Amygdala (tissue), 56 donors: ENCODE measurements around the gene SERPINA12.
"Not testable (repeated sequence)": the region's sequence is repeated elsewhere in the genome, so short reads cannot be mapped to it uniquely, and the experiment has no call there.

Experiments used
- DNase-seq, 56 donors: peaks; one replicate each; lab custom pipeline; 2025; lab: John Stamatoyannopoulos, UW

Gene SERPINA12

GRCh38 chr14:94498215-94498614 lies 11.1 kb downstream of the SERPINA12 start:
- no peak for DNase-seq

- DNase-seq = no peak
These were observed 15.2 kb downstream of the SERPINA12 start for GRCh38 chr14:94494085-94494484.

GRCh38 chr14:94491511-94491910 lies 17.8 kb downstream of the SERPINA12 start:
- DNase-seq = no peak

- no peak for DNase-seq
These were observed 19.9 kb downstream of the SERPINA12 start for GRCh38 chr14:94489336-94489735.

- DNase-seq = no peak
These were observed 22.4 kb downstream of the SERPINA12 start for GRCh38 chr14:94486883-94487282.

- peak in 32 of 56 donors; percentile 5 to 61 (median 24) for DNase-seq
These were observed 23.1 kb downstream of the SERPINA12 start for GRCh38 chr14:94485944-94486841.

- DNase-seq = no peak
These were observed 24.8 kb downstream of the SERPINA12 start for GRCh38 chr14:94484481-94484880.

- DNase-seq = no peak
These were observed 25.5 kb downstream of the SERPINA12 start for GRCh38 chr14:94483729-94484275.

GRCh38 chr14:94483071-94483451 lies 26.2 kb downstream of the SERPINA12 start:
- DNase-seq = no peak

GRCh38 chr14:94482132-94483070 lies 26.9 kb downstream of the SERPINA12 start:
- not testable (repeated sequence) for DNase-seq

GRCh38 chr14:94481468-94482131 lies 27.7 kb downstream of the SERPINA12 start:
- no peak for DNase-seq

GRCh38 chr14:94480809-94481208 lies 28.5 kb downstream of the SERPINA12 start:
- no peak for DNase-seq

GRCh38 chr14:94478420-94478819 lies 30.8 kb downstream of the SERPINA12 start:
- no peak for DNase-seq

- DNase-seq = no peak
These were observed 33.2 kb downstream of the SERPINA12 start, which contains the start of gene SERPINA9 for GRCh38 chr14:94476023-94476422. Gene SERPINA9 (minus strand): TSS chr14:94476197. CDS start chr14:94469840, 6,357 bp downstream.

GRCh38 chr14:94474581-94475031 lies 34.7 kb downstream of the SERPINA12 start:
- DNase-seq = no peak

GRCh38 chr14:94473666-94474410 lies 35.4 kb downstream of the SERPINA12 start:
- no peak for DNase-seq

- no peak for DNase-seq
These were observed 36.4 kb downstream of the SERPINA12 start for GRCh38 chr14:94472842-94473241.

- no peak for DNase-seq
These were observed 38.2 kb downstream of the SERPINA12 start for GRCh38 chr14:94471045-94471444.

GRCh38 chr14:94470311-94470710 lies 39.0 kb downstream of the SERPINA12 start:
- DNase-seq = no peak
